Heart left ventricle (tissue), 16 donors: ENCODE measurements around the gene AFAP1. TPM values are rescaled to one million over a fixed set of nuclear protein-coding genes. Genes with fewer than 3 reads are reported as not detected.

Experiments used
- ATAC-seq, 4 donors: fragments of 200-7000 bp; cut with Tn5 transposase; one replicate each; pipeline ENCODE4 v1.9.1; 2020 to 2022; ENCODE audit warnings: moderate library complexity in 4 of 4, mild to moderate bottlenecking in 3 of 4, moderate number of reproducible peaks in 1 of 4
- DNase-seq, 5 donors: peaks; one replicate each; pipeline ENCODE4 v3.0.0-alpha.2; 2020
- H3K27ac ChIP-seq, 12 donors: fragments of 200-600 bp; sonication (generic) in 4 of 12; one replicate each; pipeline versions ENCODE4 v1.5.0 to v1.8.0; 2016 to 2022; ENCODE audit warnings: mild to moderate bottlenecking in 2 of 12
- H3K27me3 ChIP-seq, 9 donors: fragments of 200-600 bp; sonication (generic) in 2 of 9; one replicate each; pipeline versions ENCODE4 v1.5.1 to v1.8.0; 2016 to 2022; ENCODE audit warnings: mild to moderate bottlenecking in 3 of 9
- H3K36me3 ChIP-seq, 9 donors: fragments of 200-600 bp; sonication (generic) in 2 of 9; one replicate each; pipeline versions ENCODE4 v1.5.0 to v1.8.0; 2018 to 2022; ENCODE audit warnings: mild to moderate bottlenecking in 2 of 9
- H3K4me1 ChIP-seq, 12 donors: fragments of 200-600 bp; sonication (generic) in 4 of 12; one replicate each; pipeline versions ENCODE4 v1.5.0 to v1.8.0; 2016 to 2022; ENCODE audit warnings: mild to moderate bottlenecking in 3 of 12
- H3K4me3 ChIP-seq, 12 donors: fragments of 200-600 bp; sonication (generic) in 4 of 12; one replicate each; pipeline versions ENCODE4 v1.5.0 to v1.8.0; 2017 to 2022; ENCODE audit warnings: mild to moderate bottlenecking in 9 of 12, moderate library complexity in 4 of 12
- H3K9me3 ChIP-seq, 12 donors: fragments of 200-600 bp; sonication (generic) in 4 of 12; one replicate each; pipeline versions ENCODE4 v1.5.0 to v1.8.0; 2016 to 2022; ENCODE audit warnings: mild to moderate bottlenecking in 1 of 12
- POLR2A ChIP-seq, 2 donors: fragments of 450-650 bp; IDR thresholded peaks; one replicate each; pipeline ENCODE4 v1.6.1; 2017; ENCODE audit warnings: antibody characterized with exemption in 2 of 2, mild to moderate bottlenecking in 2 of 2, moderate library complexity in 2 of 2
- WGBS, 4 donors: extraction: QIAGEN DNeasy Blood & Tissue Kit in 2 of 4; methylation state at CpG; one replicate each; pipeline versions ENCODE4 v1.1.5 to v1.1.7; 2013 to 2018; 5-methylcytosine and 5-hydroxymethylcytosine counted together
- intact Hi-C, 10 donors: fragments of 100-400 bp; cut with DNase I; formaldehyde crosslinking; loops; one replicate each; pipeline versions ENCODE4 v1.11.1 to v1.14.2; 2022
- polyA plus RNA-seq, 2 donors: library from polyadenylated mRNA; stranded (reverse); fragments of 200-250 nt; gene quantifications; one replicate each; pipeline ENCODE4 v1.2.3, GENCODE V29; 2013
- total RNA-seq, 9 donors: library from RNA; depleted of rRNA in 2 of 9; stranded (reverse); fragments of >200 nt in 2 of 9; fragmentation: NEBNext Ultra II Directional in 3 of 9; extraction: Animal tissue kit (Norgen Biotek cat#: 25700) in 3 of 9; gene quantifications; one replicate each; pipeline versions ENCODE4 v1.1.0 to v1.2.4, GENCODE V29; 2016 to 2023
- TF ChIP-seq, protein P1 (sequence below), 12 donors: fragments of 200-600 bp; sonication (generic) in 4 of 12; IDR thresholded peaks; one replicate each; pipeline versions ENCODE4 v1.5.0 to v1.8.0; 2018 to 2022; ENCODE audit warnings: antibody characterized with exemption in 12 of 12, mild to moderate bottlenecking in 5 of 12
- donor health status: ischemic (EF 13 %, LVEDD 7.1; RV severe dilation, severe dysfunction).
- donor health status: healthy with polysubstance abuse.
- donor health status: DM: no; HTN: yes; CAD: no.
- donor health status: DM: no; HTN: no; CAD: no.
- donor health status: ischemic (EF 25% LVEDD 6.9; RV normal size, moderate dysfunction).
- donor health status: ischemic (EF 25% LVEDD 5.7; RV mildly dilated, moderate dysfunction).
- donor health status: healthy.
- donor health status: DM: yes; HTN: yes; CAD: no.
- donor health status: ischemic (EF 35%, LVEDD 5.7; RV mildly dilated, moderate dysfunction).
- donor health status: nonischemic (EF 11% LVEDD 7.7; RV severe dilation, severe dysfunction).
- donor health status: DM: yes; HTN: yes; CAD: no.
- donor health status: PGD.
- donor health status: ischemic (EF 29% LVEDD 5.4; RV normal size, mild dysfunction).
- donor health status: nonischemic (EF 23%, LVEDD 6.1; RV moderate dilation, normal function).

The AFAP1 gene
- total and polyA plus RNA-seq, 11 donors, result 2.0 to 18.0 (median 7.0) TPM

- H3K9me3 ChIP-seq, result no peaks in the 10 kb centered on the region
- intact Hi-C loops, result loop anchor here in 1 of 10 donors (10.0 kb wide), 1 partner anchor 122 kb away; the partner anchor contains the start of gene AFAP1
- H3K27ac ChIP-seq, result peak overlapping the region in 10 of 12 donors; percentile 26 to 93 (median 75)
- ATAC-seq (peak in 1 of 4 donors; percentile 3), DNase-seq (no peak)
- H3K4me3 ChIP-seq, result no peak overlapping the region
- WGBS, 4 donors, result 77 to 83% (median 79%) methylated on average over 18 of the region's 18 CpGs
- H3K4me1 ChIP-seq, result peaks cover 0 to 44% (median 12%) of the 10 kb centered on the region in 12 donors
- no peaks in the 10 kb centered on the region for H3K27me3 ChIP-seq
- peaks cover 0 to 50% (median 16%) of the 10 kb centered on the region in 9 donors for H3K36me3 ChIP-seq
- TF ChIP-seq, protein P1, sequence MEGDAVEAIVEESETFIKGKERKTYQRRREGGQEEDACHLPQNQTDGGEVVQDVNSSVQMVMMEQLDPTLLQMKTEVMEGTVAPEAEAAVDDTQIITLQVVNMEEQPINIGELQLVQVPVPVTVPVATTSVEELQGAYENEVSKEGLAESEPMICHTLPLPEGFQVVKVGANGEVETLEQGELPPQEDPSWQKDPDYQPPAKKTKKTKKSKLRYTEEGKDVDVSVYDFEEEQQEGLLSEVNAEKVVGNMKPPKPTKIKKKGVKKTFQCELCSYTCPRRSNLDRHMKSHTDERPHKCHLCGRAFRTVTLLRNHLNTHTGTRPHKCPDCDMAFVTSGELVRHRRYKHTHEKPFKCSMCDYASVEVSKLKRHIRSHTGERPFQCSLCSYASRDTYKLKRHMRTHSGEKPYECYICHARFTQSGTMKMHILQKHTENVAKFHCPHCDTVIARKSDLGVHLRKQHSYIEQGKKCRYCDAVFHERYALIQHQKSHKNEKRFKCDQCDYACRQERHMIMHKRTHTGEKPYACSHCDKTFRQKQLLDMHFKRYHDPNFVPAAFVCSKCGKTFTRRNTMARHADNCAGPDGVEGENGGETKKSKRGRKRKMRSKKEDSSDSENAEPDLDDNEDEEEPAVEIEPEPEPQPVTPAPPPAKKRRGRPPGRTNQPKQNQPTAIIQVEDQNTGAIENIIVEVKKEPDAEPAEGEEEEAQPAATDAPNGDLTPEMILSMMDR (IDR thresholded peaks at IDR 0.05), result no peak
- TF ChIP-seq POLR2A (IDR thresholded peaks at IDR 0.05), result no peak
These were observed 127.3 kb downstream of the AFAP1 start for GRCh38 chr4:7812231-7812857.

GRCh38 chr4:7811536-7812191, 128.0 kb downstream of the AFAP1 start:
- DNase-seq, result peak; percentile 66 to 85 (median 75)
- WGBS, 4 donors, result 73 to 84% (median 81%) methylated on average over 18 to 25 of the region's 25 CpGs
- Histone ChIP-seq H3K36me3 (peaks cover 0 to 44% (median 16%) of the 10 kb centered on the region in 9 donors), H3K9me3 (no peaks in the 10 kb centered on the region), H3K4me1 (peaks cover 0 to 50% (median 19%) of the 10 kb centered on the region in 12 donors), H3K27ac (peak overlapping the region; percentile 24 to 93 (median 74)), H3K4me3 (peak overlapping the region in 2 of 12 donors; percentile 8 to 30), H3K27me3 (no peaks in the 10 kb centered on the region)
- intact Hi-C loops, result loop anchor here in 1 of 10 donors (10.0 kb wide), 1 partner anchor 123 kb away; the partner anchor contains the start of gene AFAP1
- TF ChIP-seq, protein P1 (IDR thresholded peaks at IDR 0.05), result no peak
- TF ChIP-seq POLR2A (IDR thresholded peaks at IDR 0.05), result no peak
- peak; percentile 47 to 80 (median 74) for ATAC-seq

DNA sequence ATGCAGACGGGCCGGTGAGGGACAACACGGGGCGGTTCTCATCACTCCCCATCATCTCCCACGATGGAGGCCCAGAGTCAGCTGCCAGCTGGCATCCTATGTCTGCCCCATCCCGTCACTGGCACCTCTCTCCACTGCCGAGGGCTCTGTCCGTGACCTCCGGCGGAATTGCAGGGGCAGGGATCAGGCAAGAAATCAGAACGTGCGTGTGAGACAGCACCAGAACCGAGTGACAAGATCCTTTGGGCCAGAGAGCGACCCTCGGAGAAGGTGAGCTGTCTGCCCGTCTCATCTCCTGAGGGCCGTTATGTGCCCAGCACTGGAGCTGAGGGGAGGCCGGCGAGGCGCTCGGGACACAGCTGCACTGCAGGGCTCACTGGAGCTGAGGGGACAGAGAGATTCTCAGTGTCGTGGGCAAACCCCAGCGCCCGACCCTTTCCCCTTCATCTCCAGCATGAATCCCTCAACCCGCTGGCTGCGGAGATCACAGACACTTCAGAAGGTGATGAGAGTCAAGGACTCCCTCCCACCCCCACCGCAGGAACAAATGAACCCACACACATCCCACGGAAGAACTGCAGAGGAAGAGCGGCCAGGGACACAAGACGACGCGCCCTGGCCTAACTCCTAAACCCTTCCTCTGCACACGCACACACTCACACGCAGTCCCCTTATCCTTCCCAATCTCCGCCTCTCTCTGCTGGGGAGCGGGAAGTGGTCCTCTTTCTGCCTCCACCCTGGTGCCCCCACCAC, 128.7 kb downstream of the AFAP1 start:
- Histone ChIP-seq H3K4me3 (peak overlapping the region in 1 of 12 donors; percentile 8), H3K27me3 (no peaks in the 10 kb centered on the region), H3K27ac (peak overlapping the region; percentile 24 to 93 (median 74)), H3K4me1 (peaks cover 0 to 57% (median 26%) of the 10 kb centered on the region in 12 donors), H3K9me3 (no peaks in the 10 kb centered on the region), H3K36me3 (peaks cover 0 to 37% (median 16%) of the 10 kb centered on the region in 9 donors)
- TF ChIP-seq, protein P1 (IDR thresholded peaks at IDR 0.05), result no peak
- TF ChIP-seq POLR2A (IDR thresholded peaks at IDR 0.05), result no peak
- ATAC-seq (peak in 1 of 4 donors; percentile 5), DNase-seq (no peak)
- 81 to 92% (median 85%) methylated on average over 24 to 36 of the region's 36 CpGs for WGBS, 4 donors
- intact Hi-C loops, result loop anchor here in 1 of 10 donors (10.0 kb wide), 1 partner anchor 124 kb away; the partner anchor contains the start of gene AFAP1
